Measurements from ENCODE around the gene C1orf115.

- TF ChIP-seq SIN3A (IDR thresholded peaks at IDR 0.05; ENCODE audit: borderline replicate concordance, insufficient read depth, low read length) = no peak
- no peak for TF ChIP-seq REST (IDR thresholded peaks at IDR 0.05; ENCODE audit: insufficient read depth in 1 of 2, low read depth in 2 of 2, low read length in 2 of 2)
- no peak for TF ChIP-seq POLR2AphosphoS5 (IDR thresholded peaks at IDR 0.05; ENCODE audit: low read depth, low read length)
These were observed 20.2 kb downstream of the C1orf115 start for GRCh38 chr1:220710333-220710732.

All from PFSK-1 (cell line).